KMS-11 (cell line): ENCODE measurements around the gene SLC31A1.

Experiments
- H2AFZ ChIP-seq: fragments of 200-600 bp; sonication (generic); 2 replicates; pipeline ENCODE4 v1.6.1; 2016; ENCODE audit warnings: antibody characterized with exemption, mixed run types, low read depth
- H3K27ac ChIP-seq: fragments of 200-600 bp; sonication (generic); 2 replicates; pipeline ENCODE4 v1.6.1; 2016; ENCODE audit warnings: mild to moderate bottlenecking, mixed run types
- H3K27me3 ChIP-seq: fragments of 200-600 bp; sonication (generic); 2 replicates; pipeline ENCODE4 v1.6.1; 2017; ENCODE audit warnings: mild to moderate bottlenecking, low read depth, mixed run types, moderate library complexity; ENCODE audit not compliant: insufficient read depth
- H3K36me3 ChIP-seq: fragments of 200-600 bp; sonication (generic); 2 replicates; pipeline ENCODE4 v1.6.1; 2017; ENCODE audit warnings: mild to moderate bottlenecking, mixed run types; ENCODE audit not compliant: insufficient read depth
- H3K4me1 ChIP-seq: fragments of 200-600 bp; sonication (generic); 2 replicates; pipeline ENCODE4 v1.6.1; 2016; ENCODE audit warnings: mild to moderate bottlenecking, low read depth, mixed run types; ENCODE audit not compliant: poor library complexity, severe bottlenecking
- H3K4me2 ChIP-seq: fragments of 200-600 bp; sonication (generic); 2 replicates; pipeline ENCODE4 v1.7.0; 2016; ENCODE audit warnings: mild to moderate bottlenecking, mixed run types
- H3K4me3 ChIP-seq: fragments of 200-600 bp; sonication (generic); IDR thresholded peaks from 2 replicates; pipeline ENCODE4 v1.6.1; 2017; ENCODE audit warnings: low read depth, low read length, mixed read lengths; ENCODE audit not compliant: insufficient read depth
- H3K79me2 ChIP-seq: fragments of 200-600 bp; sonication (generic); 2 replicates; pipeline ENCODE4 v1.6.1; 2016; ENCODE audit warnings: low read depth, mixed run types; ENCODE audit not compliant: insufficient read depth
- H3K9ac ChIP-seq: fragments of 200-600 bp; sonication (generic); 2 replicates; pipeline ENCODE4 v1.6.1; 2016; ENCODE audit warnings: mild to moderate bottlenecking, mixed run types
- H4K20me1 ChIP-seq: fragments of 200-600 bp; sonication (generic); 2 replicates; pipeline ENCODE4 v1.6.1; 2016; ENCODE audit warnings: mild to moderate bottlenecking, mixed run types; ENCODE audit not compliant: insufficient read depth
- TF ChIP-seq, protein P1 (sequence below): fragments of 200-600 bp; sonication (generic); conservative IDR thresholded peaks from 2 replicates; pipeline ENCODE4 v1.6.1; 2017; ENCODE audit warnings: low read depth, mild to moderate bottlenecking, antibody characterized with exemption, low read length, moderate library complexity, mixed read lengths

SLC31A1 gene

DNA sequence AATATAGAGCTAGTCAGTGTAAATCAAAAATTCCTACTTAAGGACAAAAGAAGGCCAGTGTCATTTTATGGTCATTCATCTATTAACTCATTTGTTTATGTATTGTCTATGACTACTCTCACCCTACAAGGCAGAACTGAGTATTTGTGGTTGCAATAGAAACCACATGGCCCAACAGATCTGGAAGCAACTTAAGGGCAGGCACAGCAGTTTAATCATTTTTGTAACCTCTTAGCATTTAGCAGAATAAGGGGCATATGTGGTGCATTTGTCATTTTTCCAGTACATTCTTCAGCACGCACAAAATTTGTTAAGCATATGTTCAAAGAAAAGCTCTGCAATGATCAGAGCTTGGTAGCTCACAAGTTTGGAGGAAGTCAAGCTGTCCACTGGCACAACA, 1.4 kb upstream of the SLC31A1 start:
- H3K27ac ChIP-seq = peak overlapping the region; percentile 37; the same call in 1 of the 2 replicates
- H3K4me3 ChIP-seq = peak overlapping the region; percentile 24
- no peaks in the 10 kb centered on the region for H3K27me3 ChIP-seq
- no peaks in the 10 kb centered on the region for H4K20me1 ChIP-seq
- 0 out of 2 replicates have a peak overlapping the region, but pooled peaks have one; percentile 83 for H2AFZ ChIP-seq
- no peaks in the 10 kb centered on the region for H3K36me3 ChIP-seq
- peaks cover 33% of the 10 kb centered on the region for H3K4me1 ChIP-seq
- peak overlapping the region; percentile 87 for H3K4me2 ChIP-seq
- H3K9ac ChIP-seq = 0 out of 2 replicates have a peak overlapping the region, but pooled peaks have one; percentile 70
- TF ChIP-seq, protein P1, sequence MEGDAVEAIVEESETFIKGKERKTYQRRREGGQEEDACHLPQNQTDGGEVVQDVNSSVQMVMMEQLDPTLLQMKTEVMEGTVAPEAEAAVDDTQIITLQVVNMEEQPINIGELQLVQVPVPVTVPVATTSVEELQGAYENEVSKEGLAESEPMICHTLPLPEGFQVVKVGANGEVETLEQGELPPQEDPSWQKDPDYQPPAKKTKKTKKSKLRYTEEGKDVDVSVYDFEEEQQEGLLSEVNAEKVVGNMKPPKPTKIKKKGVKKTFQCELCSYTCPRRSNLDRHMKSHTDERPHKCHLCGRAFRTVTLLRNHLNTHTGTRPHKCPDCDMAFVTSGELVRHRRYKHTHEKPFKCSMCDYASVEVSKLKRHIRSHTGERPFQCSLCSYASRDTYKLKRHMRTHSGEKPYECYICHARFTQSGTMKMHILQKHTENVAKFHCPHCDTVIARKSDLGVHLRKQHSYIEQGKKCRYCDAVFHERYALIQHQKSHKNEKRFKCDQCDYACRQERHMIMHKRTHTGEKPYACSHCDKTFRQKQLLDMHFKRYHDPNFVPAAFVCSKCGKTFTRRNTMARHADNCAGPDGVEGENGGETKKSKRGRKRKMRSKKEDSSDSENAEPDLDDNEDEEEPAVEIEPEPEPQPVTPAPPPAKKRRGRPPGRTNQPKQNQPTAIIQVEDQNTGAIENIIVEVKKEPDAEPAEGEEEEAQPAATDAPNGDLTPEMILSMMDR = no peak
- peaks cover 39% of the 10 kb centered on the region for H3K79me2 ChIP-seq

DNA sequence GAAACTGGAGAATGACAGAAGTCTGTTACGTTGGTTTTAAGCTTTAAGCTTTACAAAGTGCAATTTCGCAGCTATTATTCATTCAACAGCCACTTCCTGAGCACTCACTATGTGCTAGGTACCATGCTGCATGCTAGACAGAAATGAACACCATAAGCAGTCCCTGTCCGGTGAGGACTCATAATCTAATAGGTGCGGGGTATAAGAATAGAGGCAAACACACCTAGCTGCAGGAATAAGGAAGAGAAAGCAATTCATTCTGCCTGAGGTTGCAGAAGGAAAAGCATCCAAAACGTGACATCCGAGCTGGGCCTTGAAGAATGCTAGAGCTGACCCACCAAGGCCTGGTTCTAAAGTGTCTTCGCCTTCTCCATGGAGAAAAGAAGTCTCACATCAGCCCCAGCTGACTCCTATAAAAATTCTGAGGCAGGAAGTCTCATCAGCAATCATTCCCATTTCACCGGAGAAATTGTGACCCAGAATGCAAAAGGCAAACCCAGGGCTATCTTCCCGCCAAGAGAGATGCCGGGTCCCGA, 809 bp upstream of the SLC31A1 start:
- peak overlapping the region; percentile 83 for H2AFZ ChIP-seq
- peak overlapping the region; percentile 70; the same call in 1 of the 2 replicates for H3K9ac ChIP-seq
- peak overlapping the region; percentile 28 for H3K4me3 ChIP-seq
- H3K36me3 ChIP-seq = no peaks in the 10 kb centered on the region
- H3K4me1 ChIP-seq = peaks cover 30% of the 10 kb centered on the region
- H3K79me2 ChIP-seq = peaks cover 37% of the 10 kb centered on the region
- H3K27ac ChIP-seq = peak overlapping the region; percentile 37
- H4K20me1 ChIP-seq = no peaks in the 10 kb centered on the region
- TF ChIP-seq, protein P1 = no peak
- H3K27me3 ChIP-seq = no peaks in the 10 kb centered on the region
- peak overlapping the region; percentile 87 for H3K4me2 ChIP-seq

DNA sequence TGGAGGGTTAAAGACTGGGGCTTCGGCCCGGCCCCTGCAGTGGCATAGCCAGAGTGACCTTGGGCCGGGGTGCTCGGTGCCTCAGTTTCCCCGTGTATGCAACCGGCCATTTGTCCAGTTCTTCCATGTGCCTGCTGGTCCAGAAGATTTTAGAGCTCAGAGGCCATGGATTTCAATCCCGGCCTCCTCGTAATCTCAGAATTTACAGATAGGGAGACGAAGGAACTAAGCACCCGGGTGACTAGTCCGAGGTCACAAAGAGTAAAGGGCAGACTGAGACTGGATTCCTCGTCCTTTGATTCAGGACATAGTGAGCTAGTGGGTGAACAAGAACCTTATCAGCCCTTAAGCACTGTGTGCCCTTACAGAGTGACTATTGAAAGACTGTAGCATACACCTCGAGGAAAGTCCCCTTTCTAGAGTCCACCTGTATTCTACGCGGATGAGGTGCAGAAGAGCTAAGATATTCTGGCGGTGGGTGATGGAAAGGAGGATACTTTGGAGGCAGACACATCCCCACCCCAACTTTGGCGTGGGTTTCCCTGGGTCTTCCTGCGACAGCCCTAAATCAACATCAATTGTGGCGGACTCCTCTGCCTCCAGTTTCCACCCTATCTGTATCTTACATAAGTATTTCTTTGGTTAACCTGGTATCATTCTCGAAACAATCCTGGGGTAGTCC, 597 bp downstream of the SLC31A1 start:
- H3K4me2 ChIP-seq = peak overlapping the region; percentile 89
- no peaks in the 10 kb centered on the region for H3K27me3 ChIP-seq
- H3K79me2 ChIP-seq = peaks cover 35% of the 10 kb centered on the region
- H3K27ac ChIP-seq = peak overlapping the region; percentile 17; the same call in 1 of the 2 replicates
- TF ChIP-seq, protein P1 = no peak
- peaks cover 25% of the 10 kb centered on the region for H3K4me1 ChIP-seq
- H3K36me3 ChIP-seq = no peaks in the 10 kb centered on the region
- peak overlapping the region; percentile 70; the same call in 1 of the 2 replicates for H3K9ac ChIP-seq
- peak overlapping the region; percentile 17 for H3K4me3 ChIP-seq
- peak overlapping the region; percentile 76 for H2AFZ ChIP-seq
- no peaks in the 10 kb centered on the region for H4K20me1 ChIP-seq

DNA sequence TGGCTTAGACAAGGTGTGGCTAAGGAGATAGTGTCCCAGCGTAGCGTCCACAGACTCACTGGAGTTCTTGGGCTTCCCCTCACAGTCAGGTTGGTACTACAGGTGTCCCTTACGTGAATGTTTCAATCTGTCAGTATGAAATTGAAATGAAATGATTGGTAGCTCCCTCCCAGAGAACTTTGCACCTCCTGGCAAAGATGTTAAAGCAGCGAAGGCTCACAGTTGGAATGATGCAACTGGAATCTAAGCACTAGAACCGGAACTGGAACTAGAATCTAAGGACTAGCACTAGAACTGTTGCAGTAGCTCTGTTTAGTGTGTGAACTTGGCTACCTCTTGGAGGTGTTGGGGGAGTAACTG, 1.1 kb downstream of the SLC31A1 start:
- Histone ChIP-seq H3K79me2 (peaks cover 30% of the 10 kb centered on the region), H3K27ac (no peak overlapping the region)

More for the DNA sequence above, 1.1 kb downstream of the SLC31A1 start:
- TF ChIP-seq, protein P1 = no peak
- peak overlapping the region; percentile 89 for H3K4me2 ChIP-seq
- H3K4me1 ChIP-seq = peaks cover 25% of the 10 kb centered on the region
- H2AFZ ChIP-seq = peak overlapping the region; percentile 76; the same call in 1 of the 2 replicates
- H3K4me3 ChIP-seq = peak overlapping the region; percentile 17
- no peaks in the 10 kb centered on the region for H3K36me3 ChIP-seq
- H3K27me3 ChIP-seq = no peaks in the 10 kb centered on the region
- no peak overlapping the region; the same call in 1 of the 2 replicates for H3K9ac ChIP-seq
- no peaks in the 10 kb centered on the region for H4K20me1 ChIP-seq
